GM23338 (cell line): ENCODE results near the gene PGC. TPM values are rescaled to one million over a fixed set of nuclear protein-coding genes. Genes with fewer than 3 reads are reported as not detected.

Experiments used
- ATAC-seq: fragments of 200-7000 bp; cut with Tn5 transposase; 3 replicates; pipeline ENCODE4 v1.9.1; 2020
- DNase-seq: peaks from one replicate; pipeline ENCODE4 v3.0.0-alpha.2; 2015; ENCODE audit warnings: low spot score
- H2AFZ ChIP-seq: fragments of 200-600 bp; sonication (generic); 2 replicates; pipeline ENCODE4 v1.8.0; 2016; ENCODE audit warnings: antibody characterized with exemption, mild to moderate bottlenecking, moderate library complexity
- H3F3A ChIP-seq: fragments of 200-600 bp; sonication (generic); replicated peaks from 2 replicates; pipeline ENCODE4 v1.8.0; 2017; ENCODE audit warnings: antibody characterized with exemption, mixed run types, low read depth
- H3K27ac ChIP-seq: fragments of 200-600 bp; sonication (generic); 2 replicates; pipeline ENCODE4 v1.6.1; 2016; ENCODE audit warnings: low read depth
- H3K27me3 ChIP-seq: fragments of 200-600 bp; sonication (generic); 2 replicates; pipeline ENCODE4 v1.8.0; 2016; ENCODE audit warnings: mild to moderate bottlenecking, mixed run types, moderate library complexity; ENCODE audit not compliant: insufficient read depth
- H3K36me3 ChIP-seq: fragments of 200-600 bp; sonication (generic); 2 replicates; pipeline ENCODE4 v1.8.0; 2016; ENCODE audit warnings: mild to moderate bottlenecking; ENCODE audit not compliant: insufficient read depth
- H3K4me1 ChIP-seq: fragments of 200-600 bp; sonication (generic); 2 replicates; pipeline ENCODE4 v1.8.0; 2016; ENCODE audit warnings: mild to moderate bottlenecking, moderate library complexity; ENCODE audit not compliant: insufficient read depth
- H3K4me2 ChIP-seq: fragments of 200-600 bp; sonication (generic); 2 replicates; pipeline ENCODE4 v1.7.1; 2017; ENCODE audit warnings: mixed run types
- H3K4me3 ChIP-seq: fragments of 200-600 bp; sonication (generic); 2 replicates; pipeline ENCODE4 v1.6.1; 2016; ENCODE audit warnings: mixed run types
- H3K79me2 ChIP-seq: fragments of 200-600 bp; sonication (generic); replicated peaks from 2 replicates; pipeline ENCODE4 v1.8.0; 2017; ENCODE audit warnings: mild to moderate bottlenecking; ENCODE audit not compliant: insufficient read depth
- H3K9me2 ChIP-seq: fragments of 200-600 bp; sonication (generic); 2 replicates; pipeline ENCODE4 v1.8.0; 2017; ENCODE audit not compliant: insufficient read depth
- H4K20me1 ChIP-seq: fragments of 200-600 bp; sonication (generic); replicated peaks from 2 replicates; pipeline ENCODE4 v1.8.0; 2017; ENCODE audit warnings: mild to moderate bottlenecking; ENCODE audit not compliant: insufficient read depth
- H3K27ac Mint-ChIP-seq: 2 replicates; pipeline ENCODE4 v1.8.0; 2020; ENCODE audit warnings: inconsistent platforms, mild to moderate bottlenecking, moderate library complexity, mixed read lengths
- H3K27me3 Mint-ChIP-seq: 3 replicates; pipeline ENCODE4 v1.8.0; 2022; ENCODE audit warnings: low read depth, mild to moderate bottlenecking, moderate library complexity, mixed read lengths, inconsistent platforms; ENCODE audit not compliant: insufficient read depth, poor library complexity
- H3K36me3 Mint-ChIP-seq: 3 replicates; pipeline ENCODE4 v1.8.0; 2021; ENCODE audit warnings: low read depth, mild to moderate bottlenecking, inconsistent platforms, moderate library complexity, mixed read lengths
- H3K4me1 Mint-ChIP-seq: 3 replicates; pipeline ENCODE4 v1.8.0; 2020; ENCODE audit warnings: mild to moderate bottlenecking, inconsistent platforms, mixed read lengths
- H3K4me3 Mint-ChIP-seq: 3 replicates; pipeline ENCODE4 v1.8.0; 2021; ENCODE audit warnings: moderate library complexity, mild to moderate bottlenecking, inconsistent platforms, mixed read lengths
- H3K9me3 Mint-ChIP-seq: 3 replicates; pipeline ENCODE4 v1.8.0; 2020; ENCODE audit warnings: moderate library complexity, mild to moderate bottlenecking, inconsistent platforms, mixed read lengths
- CREB1 ChIP-seq: fragments of 250-450 bp; sonication (Bioruptor Pico); IDR thresholded peaks from 2 replicates; pipeline ENCODE4 v1.5.0; 2020; ENCODE audit warnings: low read depth, mild to moderate bottlenecking, moderate library complexity
- EZH2 ChIP-seq: fragments of 200-600 bp; sonication (generic); IDR thresholded peaks from one replicate; pipeline ENCODE4 v1.8.0; 2017; ENCODE audit warnings: antibody characterized with exemption, mild to moderate bottlenecking, low read depth; ENCODE audit not compliant: unreplicated experiment
- EZH2phosphoT487 ChIP-seq: fragments of 200-600 bp; sonication (generic); IDR thresholded peaks from one replicate; pipeline ENCODE4 v1.8.1; 2018; ENCODE audit warnings: antibody characterized with exemption; ENCODE audit not compliant: unreplicated experiment
- JUNB ChIP-seq: IDR thresholded peaks from one replicate; pipeline ENCODE4 v1.6.1; 2016; ENCODE audit warnings: antibody characterized with exemption; ENCODE audit not compliant: unreplicated experiment
- NANOG ChIP-seq: IDR thresholded peaks from 2 replicates; pipeline ENCODE4 v1.6.1; 2016; ENCODE audit warnings: antibody characterized with exemption, borderline replicate concordance
- POLR2AphosphoS5 ChIP-seq: IDR thresholded peaks from 2 replicates; pipeline ENCODE4 v1.6.1; 2016; ENCODE audit warnings: antibody characterized with exemption, low read depth
- STAT1 ChIP-seq: IDR thresholded peaks from one replicate; pipeline ENCODE4 v1.6.1; 2016; ENCODE audit warnings: antibody characterized with exemption; ENCODE audit not compliant: unreplicated experiment
- ZNF114 ChIP-seq: fragments of 250-450 bp; sonication (Bioruptor Pico); IDR thresholded peaks from 2 replicates; pipeline ENCODE4 v1.5.0; 2020; ENCODE audit warnings: mild to moderate bottlenecking, moderate library complexity
- ZNF331 ChIP-seq: fragments of 250-450 bp; sonication (Bioruptor Pico); IDR thresholded peaks from 2 replicates; pipeline ENCODE4 v1.5.0; 2020; ENCODE audit warnings: low read depth, mild to moderate bottlenecking, moderate library complexity
- polyA plus RNA-seq: library from polyadenylated mRNA; unstranded; fragments of >200 nt; fragmentation: Nextera tagmentation; extraction: Ambion mirVana; gene quantifications from 2 replicates; pipeline ENCODE4 v1.2.1, GENCODE V29; 2016
- total RNA-seq: library from RNA; depleted of rRNA; stranded (reverse); fragments of >200 nt; shearing (Covaris generic); gene quantifications from 2 replicates; pipeline ENCODE4 v1.2.3, GENCODE V29; 2014
- TF ChIP-seq, protein P1 (sequence below): IDR thresholded peaks from 2 replicates; pipeline ENCODE4 v1.6.1; 2016; ENCODE audit warnings: antibody characterized with exemption
- TF ChIP-seq, protein P2 (sequence below): fragments of 250-450 bp; sonication (Bioruptor Pico); IDR thresholded peaks from 2 replicates; pipeline ENCODE4 v1.5.0; 2020; ENCODE audit warnings: mild to moderate bottlenecking, moderate library complexity
- TF ChIP-seq, protein P3 (sequence below): IDR thresholded peaks from one replicate; pipeline ENCODE4 v1.6.1; 2018; ENCODE audit warnings: antibody characterized with exemption; ENCODE audit not compliant: unreplicated experiment
- TF ChIP-seq, protein P4 (sequence below), 2 experiments: fragments of 200-600 bp in 1 of 2; sonication (generic) in 1 of 2; conservative IDR thresholded peaks; 2 replicates each; pipeline versions ENCODE4 v1.5.1 to v1.6.1; 2016 to 2017; ENCODE audit warnings: antibody characterized with exemption in 2 of 2, low read depth in 2 of 2, mild to moderate bottlenecking in 2 of 2, moderate library complexity in 1 of 2

PGC gene
- total and polyA plus RNA-seq, 2 experiments from 2014 or later: not detected

DNA sequence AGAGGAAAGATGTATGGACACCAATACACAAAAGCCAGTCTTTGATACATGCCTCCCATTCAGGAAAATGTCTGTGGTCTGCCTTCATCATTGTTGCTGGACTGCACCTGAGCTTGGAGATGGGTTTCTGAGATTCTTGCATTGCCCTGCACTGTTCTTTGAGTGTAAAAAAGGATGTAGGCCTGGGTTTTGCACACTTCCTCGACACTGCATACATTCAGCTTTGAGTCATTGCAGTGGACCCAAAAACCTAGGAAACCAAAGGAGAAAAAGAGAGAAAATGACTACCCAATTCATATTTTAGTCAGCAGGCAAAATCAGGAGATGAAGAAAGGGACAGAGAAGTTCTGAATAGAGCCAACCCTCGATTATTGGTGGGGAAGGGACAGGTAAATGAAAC is 49.3 kb upstream of the PGC start:
- Histone ChIP-seq H3K36me3 (peaks cover under 1% of the 10 kb centered on the region; the same call in 1 of the 2 replicates), H4K20me1 (no peaks in the 10 kb centered on the region; the same call in 1 of the 2 replicates), H3K27me3 (no peaks in the 10 kb centered on the region; the same call in 1 of the 2 replicates), H2AFZ (no peak overlapping the region), H3K9me2 (no peaks in the 10 kb centered on the region), H3K4me3 (no peak overlapping the region), H3K4me1 (no peaks in the 10 kb centered on the region), H3F3A (0 out of 2 replicates have a peak, but pooled peaks cover 2% of the 10 kb centered on the region), H3K27ac (no peak overlapping the region), H3K79me2 (no peaks in the 10 kb centered on the region), H3K4me2 (no peak overlapping the region)
- Mint-ChIP-seq H3K27ac (no peak overlapping the region), H3K36me3 (peaks cover 21% of the 10 kb centered on the region), H3K27me3 (peaks cover 3% of the 10 kb centered on the region), H3K4me3 (no peak overlapping the region), H3K9me3 (no peaks in the 10 kb centered on the region; the same call in 2 of the 3 replicates), H3K4me1 (no peaks in the 10 kb centered on the region)
- ATAC-seq (no peak), DNase-seq (no peak)
- TF ChIP-seq, protein P1, sequence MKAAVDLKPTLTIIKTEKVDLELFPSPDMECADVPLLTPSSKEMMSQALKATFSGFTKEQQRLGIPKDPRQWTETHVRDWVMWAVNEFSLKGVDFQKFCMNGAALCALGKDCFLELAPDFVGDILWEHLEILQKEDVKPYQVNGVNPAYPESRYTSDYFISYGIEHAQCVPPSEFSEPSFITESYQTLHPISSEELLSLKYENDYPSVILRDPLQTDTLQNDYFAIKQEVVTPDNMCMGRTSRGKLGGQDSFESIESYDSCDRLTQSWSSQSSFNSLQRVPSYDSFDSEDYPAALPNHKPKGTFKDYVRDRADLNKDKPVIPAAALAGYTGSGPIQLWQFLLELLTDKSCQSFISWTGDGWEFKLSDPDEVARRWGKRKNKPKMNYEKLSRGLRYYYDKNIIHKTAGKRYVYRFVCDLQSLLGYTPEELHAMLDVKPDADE: no peak
- TF ChIP-seq, protein P2, sequence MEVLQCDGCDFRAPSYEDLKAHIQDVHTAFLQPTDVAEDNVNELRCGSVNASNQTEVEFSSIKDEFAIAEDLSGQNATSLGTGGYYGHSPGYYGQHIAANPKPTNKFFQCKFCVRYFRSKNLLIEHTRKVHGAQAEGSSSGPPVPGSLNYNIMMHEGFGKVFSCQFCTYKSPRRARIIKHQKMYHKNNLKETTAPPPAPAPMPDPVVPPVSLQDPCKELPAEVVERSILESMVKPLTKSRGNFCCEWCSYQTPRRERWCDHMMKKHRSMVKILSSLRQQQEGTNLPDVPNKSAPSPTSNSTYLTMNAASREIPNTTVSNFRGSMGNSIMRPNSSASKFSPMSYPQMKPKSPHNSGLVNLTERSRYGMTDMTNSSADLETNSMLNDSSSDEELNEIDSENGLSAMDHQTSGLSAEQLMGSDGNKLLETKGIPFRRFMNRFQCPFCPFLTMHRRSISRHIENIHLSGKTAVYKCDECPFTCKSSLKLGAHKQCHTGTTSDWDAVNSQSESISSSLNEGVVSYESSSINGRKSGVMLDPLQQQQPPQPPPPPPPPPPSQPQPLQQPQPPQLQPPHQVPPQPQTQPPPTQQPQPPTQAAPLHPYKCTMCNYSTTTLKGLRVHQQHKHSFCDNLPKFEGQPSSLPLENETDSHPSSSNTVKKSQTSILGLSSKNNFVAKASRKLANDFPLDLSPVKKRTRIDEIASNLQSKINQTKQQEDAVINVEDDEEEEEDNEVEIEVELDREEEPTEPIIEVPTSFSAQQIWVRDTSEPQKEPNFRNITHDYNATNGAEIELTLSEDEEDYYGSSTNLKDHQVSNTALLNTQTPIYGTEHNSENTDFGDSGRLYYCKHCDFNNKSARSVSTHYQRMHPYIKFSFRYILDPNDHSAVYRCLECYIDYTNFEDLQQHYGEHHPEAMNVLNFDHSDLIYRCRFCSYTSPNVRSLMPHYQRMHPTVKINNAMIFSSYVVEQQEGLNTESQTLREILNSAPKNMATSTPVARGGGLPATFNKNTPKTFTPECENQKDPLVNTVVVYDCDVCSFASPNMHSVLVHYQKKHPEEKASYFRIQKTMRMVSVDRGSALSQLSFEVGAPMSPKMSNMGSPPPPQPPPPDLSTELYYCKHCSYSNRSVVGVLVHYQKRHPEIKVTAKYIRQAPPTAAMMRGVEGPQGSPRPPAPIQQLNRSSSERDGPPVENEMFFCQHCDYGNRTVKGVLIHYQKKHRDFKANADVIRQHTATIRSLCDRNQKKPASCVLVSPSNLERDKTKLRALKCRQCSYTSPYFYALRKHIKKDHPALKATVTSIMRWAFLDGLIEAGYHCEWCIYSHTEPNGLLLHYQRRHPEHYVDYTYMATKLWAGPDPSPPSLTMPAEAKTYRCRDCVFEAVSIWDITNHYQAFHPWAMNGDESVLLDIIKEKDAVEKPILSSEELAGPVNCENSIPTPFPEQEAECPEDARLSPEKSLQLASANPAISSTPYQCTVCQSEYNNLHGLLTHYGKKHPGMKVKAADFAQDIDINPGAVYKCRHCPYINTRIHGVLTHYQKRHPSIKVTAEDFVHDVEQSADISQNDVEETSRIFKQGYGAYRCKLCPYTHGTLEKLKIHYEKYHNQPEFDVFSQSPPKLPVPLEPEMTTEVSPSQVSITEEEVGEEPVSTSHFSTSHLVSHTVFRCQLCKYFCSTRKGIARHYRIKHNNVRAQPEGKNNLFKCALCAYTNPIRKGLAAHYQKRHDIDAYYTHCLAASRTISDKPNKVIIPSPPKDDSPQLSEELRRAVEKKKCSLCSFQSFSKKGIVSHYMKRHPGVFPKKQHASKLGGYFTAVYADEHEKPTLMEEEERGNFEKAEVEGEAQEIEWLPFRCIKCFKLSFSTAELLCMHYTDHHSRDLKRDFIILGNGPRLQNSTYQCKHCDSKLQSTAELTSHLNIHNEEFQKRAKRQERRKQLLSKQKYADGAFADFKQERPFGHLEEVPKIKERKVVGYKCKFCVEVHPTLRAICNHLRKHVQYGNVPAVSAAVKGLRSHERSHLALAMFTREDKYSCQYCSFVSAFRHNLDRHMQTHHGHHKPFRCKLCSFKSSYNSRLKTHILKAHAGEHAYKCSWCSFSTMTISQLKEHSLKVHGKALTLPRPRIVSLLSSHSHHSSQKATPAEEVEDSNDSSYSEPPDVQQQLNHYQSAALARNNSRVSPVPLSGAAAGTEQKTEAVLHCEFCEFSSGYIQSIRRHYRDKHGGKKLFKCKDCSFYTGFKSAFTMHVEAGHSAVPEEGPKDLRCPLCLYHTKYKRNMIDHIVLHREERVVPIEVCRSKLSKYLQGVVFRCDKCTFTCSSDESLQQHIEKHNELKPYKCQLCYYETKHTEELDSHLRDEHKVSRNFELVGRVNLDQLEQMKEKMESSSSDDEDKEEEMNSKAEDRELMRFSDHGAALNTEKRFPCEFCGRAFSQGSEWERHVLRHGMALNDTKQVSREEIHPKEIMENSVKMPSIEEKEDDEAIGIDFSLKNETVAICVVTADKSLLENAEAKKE (CRISPR knock-in tag): no peak
- TF ChIP-seq NANOG (no peak), STAT1 (no peak), CREB1 (CRISPR knock-in tag) (no peak), ZNF331 (CRISPR knock-in tag) (no peak), EZH2phosphoT487 (no peak), POLR2AphosphoS5 (no peak), JUNB (no peak), EZH2 (no peak), ZNF114 (CRISPR knock-in tag) (no peak)
- TF ChIP-seq, protein P3, sequence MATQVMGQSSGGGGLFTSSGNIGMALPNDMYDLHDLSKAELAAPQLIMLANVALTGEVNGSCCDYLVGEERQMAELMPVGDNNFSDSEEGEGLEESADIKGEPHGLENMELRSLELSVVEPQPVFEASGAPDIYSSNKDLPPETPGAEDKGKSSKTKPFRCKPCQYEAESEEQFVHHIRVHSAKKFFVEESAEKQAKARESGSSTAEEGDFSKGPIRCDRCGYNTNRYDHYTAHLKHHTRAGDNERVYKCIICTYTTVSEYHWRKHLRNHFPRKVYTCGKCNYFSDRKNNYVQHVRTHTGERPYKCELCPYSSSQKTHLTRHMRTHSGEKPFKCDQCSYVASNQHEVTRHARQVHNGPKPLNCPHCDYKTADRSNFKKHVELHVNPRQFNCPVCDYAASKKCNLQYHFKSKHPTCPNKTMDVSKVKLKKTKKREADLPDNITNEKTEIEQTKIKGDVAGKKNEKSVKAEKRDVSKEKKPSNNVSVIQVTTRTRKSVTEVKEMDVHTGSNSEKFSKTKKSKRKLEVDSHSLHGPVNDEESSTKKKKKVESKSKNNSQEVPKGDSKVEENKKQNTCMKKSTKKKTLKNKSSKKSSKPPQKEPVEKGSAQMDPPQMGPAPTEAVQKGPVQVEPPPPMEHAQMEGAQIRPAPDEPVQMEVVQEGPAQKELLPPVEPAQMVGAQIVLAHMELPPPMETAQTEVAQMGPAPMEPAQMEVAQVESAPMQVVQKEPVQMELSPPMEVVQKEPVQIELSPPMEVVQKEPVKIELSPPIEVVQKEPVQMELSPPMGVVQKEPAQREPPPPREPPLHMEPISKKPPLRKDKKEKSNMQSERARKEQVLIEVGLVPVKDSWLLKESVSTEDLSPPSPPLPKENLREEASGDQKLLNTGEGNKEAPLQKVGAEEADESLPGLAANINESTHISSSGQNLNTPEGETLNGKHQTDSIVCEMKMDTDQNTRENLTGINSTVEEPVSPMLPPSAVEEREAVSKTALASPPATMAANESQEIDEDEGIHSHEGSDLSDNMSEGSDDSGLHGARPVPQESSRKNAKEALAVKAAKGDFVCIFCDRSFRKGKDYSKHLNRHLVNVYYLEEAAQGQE: no peak
- TF ChIP-seq, protein P4, sequence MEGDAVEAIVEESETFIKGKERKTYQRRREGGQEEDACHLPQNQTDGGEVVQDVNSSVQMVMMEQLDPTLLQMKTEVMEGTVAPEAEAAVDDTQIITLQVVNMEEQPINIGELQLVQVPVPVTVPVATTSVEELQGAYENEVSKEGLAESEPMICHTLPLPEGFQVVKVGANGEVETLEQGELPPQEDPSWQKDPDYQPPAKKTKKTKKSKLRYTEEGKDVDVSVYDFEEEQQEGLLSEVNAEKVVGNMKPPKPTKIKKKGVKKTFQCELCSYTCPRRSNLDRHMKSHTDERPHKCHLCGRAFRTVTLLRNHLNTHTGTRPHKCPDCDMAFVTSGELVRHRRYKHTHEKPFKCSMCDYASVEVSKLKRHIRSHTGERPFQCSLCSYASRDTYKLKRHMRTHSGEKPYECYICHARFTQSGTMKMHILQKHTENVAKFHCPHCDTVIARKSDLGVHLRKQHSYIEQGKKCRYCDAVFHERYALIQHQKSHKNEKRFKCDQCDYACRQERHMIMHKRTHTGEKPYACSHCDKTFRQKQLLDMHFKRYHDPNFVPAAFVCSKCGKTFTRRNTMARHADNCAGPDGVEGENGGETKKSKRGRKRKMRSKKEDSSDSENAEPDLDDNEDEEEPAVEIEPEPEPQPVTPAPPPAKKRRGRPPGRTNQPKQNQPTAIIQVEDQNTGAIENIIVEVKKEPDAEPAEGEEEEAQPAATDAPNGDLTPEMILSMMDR (conservative IDR thresholded peaks at IDR 0.05; ENCODE audit: low read depth in 2 of 2): no peak
